ENCODE data around the gene SAMD10. TPM values are rescaled to one million over a fixed set of nuclear protein-coding genes. Genes with fewer than 3 reads are reported as not detected.

SAMD10 gene
- polyA plus RNA-seq, 2 donors, result 9.4 to 13.1 TPM

GRCh38 chr20:63958471-63958870 is 21.0 kb downstream of the SAMD10 start:
- Histone ChIP-seq H3K27me3 (ENCODE audit: control insufficient read depth in 1 of 2, insufficient read depth in 2 of 2, low read length in 2 of 2) (no peaks in the 10 kb centered on the region), H3K4me3 (ENCODE audit: low read depth in 1 of 2, low read length in 2 of 2) (no peak overlapping the region), H3K36me3 (ENCODE audit: control insufficient read depth in 2 of 2, insufficient read depth in 2 of 2, low read length in 1 of 2) (peaks cover 0 to 36% of the 10 kb centered on the region in 2 donors), H3K4me1 (ENCODE audit: control insufficient read depth in 2 of 2, insufficient read depth in 2 of 2, low read length in 1 of 2) (peaks cover 6 to 20% of the 10 kb centered on the region in 2 donors), H3K27ac (ENCODE audit: low read depth in 2 of 2, low read length in 1 of 2) (peak overlapping the region in 1 of 2 donors; percentile 93), H3K9me3 (ENCODE audit: control insufficient read depth in 2 of 2, insufficient read depth in 1 of 2, low read depth in 1 of 2, low read length in 1 of 2) (no peaks in the 10 kb centered on the region)
- WGBS, 2 donors, result 53 to 70% methylated on average over 4 of the region's 4 CpGs

- Histone ChIP-seq H3K27me3 (ENCODE audit: control insufficient read depth in 1 of 2, insufficient read depth in 2 of 2, low read length in 2 of 2) (no peaks in the 10 kb centered on the region), H3K36me3 (ENCODE audit: control insufficient read depth in 2 of 2, insufficient read depth in 2 of 2, low read length in 1 of 2) (peaks cover 0 to 30% of the 10 kb centered on the region in 2 donors), H3K27ac (ENCODE audit: low read depth in 2 of 2, low read length in 1 of 2) (peak overlapping the region; percentile 80 to 93), H3K4me1 (ENCODE audit: control insufficient read depth in 2 of 2, insufficient read depth in 2 of 2, low read length in 1 of 2) (peaks cover 6 to 20% of the 10 kb centered on the region in 2 donors), H3K9me3 (ENCODE audit: control insufficient read depth in 2 of 2, insufficient read depth in 1 of 2, low read depth in 1 of 2, low read length in 1 of 2) (no peaks in the 10 kb centered on the region), H3K4me3 (ENCODE audit: low read depth in 1 of 2, low read length in 2 of 2) (peak overlapping the region; percentile 43 to 48)
- 33 to 34% methylated on average over 13 of the region's 13 CpGs for WGBS, 2 donors
Observed at GRCh38 chr20:63957690-63958441, 21.6 kb downstream of the SAMD10 start.

GRCh38 chr20:63957004-63957689 is 22.3 kb downstream of the SAMD10 start:
- Histone ChIP-seq H3K27ac (ENCODE audit: low read depth in 2 of 2, low read length in 1 of 2) (peak overlapping the region; percentile 80 to 93), H3K9me3 (ENCODE audit: control insufficient read depth in 2 of 2, insufficient read depth in 1 of 2, low read depth in 1 of 2, low read length in 1 of 2) (no peaks in the 10 kb centered on the region), H3K27me3 (ENCODE audit: control insufficient read depth in 1 of 2, insufficient read depth in 2 of 2, low read length in 2 of 2) (no peaks in the 10 kb centered on the region), H3K36me3 (ENCODE audit: control insufficient read depth in 2 of 2, insufficient read depth in 2 of 2, low read length in 1 of 2) (peaks cover 0 to 23% of the 10 kb centered on the region in 2 donors), H3K4me1 (ENCODE audit: control insufficient read depth in 2 of 2, insufficient read depth in 2 of 2, low read length in 1 of 2) (peaks cover 10 to 26% of the 10 kb centered on the region in 2 donors), H3K4me3 (ENCODE audit: low read depth in 1 of 2, low read length in 2 of 2) (peak overlapping the region; percentile 43 to 48)
- 2 to 3% methylated on average over 28 of the region's 28 CpGs for WGBS, 2 donors

GRCh38 chr20:63956664-63957003 is 22.8 kb downstream of the SAMD10 start:
- H3K9me3 ChIP-seq (ENCODE audit: control insufficient read depth in 2 of 2, insufficient read depth in 1 of 2, low read depth in 1 of 2, low read length in 1 of 2), result no peaks in the 10 kb centered on the region
- peaks cover 12 to 32% of the 10 kb centered on the region in 2 donors for H3K4me1 ChIP-seq (ENCODE audit: control insufficient read depth in 2 of 2, insufficient read depth in 2 of 2, low read length in 1 of 2)
- peaks cover 0 to 18% of the 10 kb centered on the region in 2 donors for H3K36me3 ChIP-seq (ENCODE audit: control insufficient read depth in 2 of 2, insufficient read depth in 2 of 2, low read length in 1 of 2)
- H3K27me3 ChIP-seq (ENCODE audit: control insufficient read depth in 1 of 2, insufficient read depth in 2 of 2, low read length in 2 of 2), result no peaks in the 10 kb centered on the region
- H3K27ac ChIP-seq (ENCODE audit: low read depth in 2 of 2, low read length in 1 of 2), result peak overlapping the region; percentile 80 to 93
- H3K4me3 ChIP-seq (ENCODE audit: low read depth in 1 of 2, low read length in 2 of 2), result peak overlapping the region; percentile 43 to 48
- 1% methylated on average over 15 of the region's 15 CpGs for WGBS, 2 donors

- Histone ChIP-seq H3K36me3 (ENCODE audit: control insufficient read depth in 2 of 2, insufficient read depth in 2 of 2, low read length in 1 of 2) (peaks cover 0 to 12% of the 10 kb centered on the region in 2 donors), H3K4me1 (ENCODE audit: control insufficient read depth in 2 of 2, insufficient read depth in 2 of 2, low read length in 1 of 2) (peaks cover 14 to 37% of the 10 kb centered on the region in 2 donors), H3K27me3 (ENCODE audit: control insufficient read depth in 1 of 2, insufficient read depth in 2 of 2, low read length in 2 of 2) (no peaks in the 10 kb centered on the region), H3K27ac (ENCODE audit: low read depth in 2 of 2, low read length in 1 of 2) (peak within 1 kb of the TSS; percentile 91 to 95), H3K9me3 (ENCODE audit: control insufficient read depth in 2 of 2, insufficient read depth in 1 of 2, low read depth in 1 of 2, low read length in 1 of 2) (no peaks in the 10 kb centered on the region), H3K4me3 (ENCODE audit: low read depth in 1 of 2, low read length in 2 of 2) (peak within 1 kb of the TSS; percentile 78 to 92)
- WGBS, 2 donors, result 0% methylated on average over 99 to 105 of the region's 105 CpGs
Observed at GRCh38 chr20:63955827-63956663, 23.4 kb downstream of the SAMD10 start, which contains the start of gene UCKL1. Gene UCKL1 (minus strand): TSS chr20:63956416. CDS start chr20:63956372, 44 bp downstream.

- peaks cover 21 to 44% of the 10 kb centered on the region in 2 donors for H3K4me1 ChIP-seq (ENCODE audit: control insufficient read depth in 2 of 2, insufficient read depth in 2 of 2, low read length in 1 of 2)
- H3K36me3 ChIP-seq (ENCODE audit: control insufficient read depth in 2 of 2, insufficient read depth in 2 of 2, low read length in 1 of 2), result peaks cover 0 to 12% of the 10 kb centered on the region in 2 donors
Observed at GRCh38 chr20:63955281-63955826, 24.1 kb downstream of the SAMD10 start.

GRCh38 chr20:63953764-63954429 is 25.5 kb downstream of the SAMD10 start:
- WGBS, 2 donors, result 58 to 61% methylated on average over 13 of the region's 13 CpGs
- Histone ChIP-seq H3K27ac (ENCODE audit: low read depth in 2 of 2, low read length in 1 of 2) (peak overlapping the region; percentile 91 to 95), H3K9me3 (ENCODE audit: control insufficient read depth in 2 of 2, insufficient read depth in 1 of 2, low read depth in 1 of 2, low read length in 1 of 2) (no peaks in the 10 kb centered on the region), H3K27me3 (ENCODE audit: control insufficient read depth in 1 of 2, insufficient read depth in 2 of 2, low read length in 2 of 2) (no peaks in the 10 kb centered on the region), H3K36me3 (ENCODE audit: control insufficient read depth in 2 of 2, insufficient read depth in 2 of 2, low read length in 1 of 2) (peaks cover 0 to 3% of the 10 kb centered on the region in 2 donors), H3K4me3 (ENCODE audit: low read depth in 1 of 2, low read length in 2 of 2) (peak overlapping the region; percentile 4 to 17), H3K4me1 (ENCODE audit: control insufficient read depth in 2 of 2, insufficient read depth in 2 of 2, low read length in 1 of 2) (peaks cover 24 to 57% of the 10 kb centered on the region in 2 donors)

More at GRCh38 chr20:63955281-63955826, 24.1 kb downstream of the SAMD10 start:
- Histone ChIP-seq H3K9me3 (ENCODE audit: control insufficient read depth in 2 of 2, insufficient read depth in 1 of 2, low read depth in 1 of 2, low read length in 1 of 2) (no peaks in the 10 kb centered on the region), H3K27ac (ENCODE audit: low read depth in 2 of 2, low read length in 1 of 2) (peak overlapping the region; percentile 91 to 95), H3K27me3 (ENCODE audit: control insufficient read depth in 1 of 2, insufficient read depth in 2 of 2, low read length in 2 of 2) (no peaks in the 10 kb centered on the region), H3K4me3 (ENCODE audit: low read depth in 1 of 2, low read length in 2 of 2) (peak overlapping the region; percentile 78 to 92)
- WGBS, 2 donors, result 1% methylated on average over 26 to 31 of the region's 31 CpGs

GRCh38 chr20:63952769-63953168 is 26.7 kb downstream of the SAMD10 start:
- Histone ChIP-seq H3K36me3 (ENCODE audit: control insufficient read depth in 2 of 2, insufficient read depth in 2 of 2, low read length in 1 of 2) (peaks cover 0 to 2% of the 10 kb centered on the region in 2 donors), H3K4me3 (ENCODE audit: low read depth in 1 of 2, low read length in 2 of 2) (no peak overlapping the region), H3K9me3 (ENCODE audit: control insufficient read depth in 2 of 2, insufficient read depth in 1 of 2, low read depth in 1 of 2, low read length in 1 of 2) (no peaks in the 10 kb centered on the region), H3K27ac (ENCODE audit: low read depth in 2 of 2, low read length in 1 of 2) (peak overlapping the region; percentile 96 to 99), H3K4me1 (ENCODE audit: control insufficient read depth in 2 of 2, insufficient read depth in 2 of 2, low read length in 1 of 2) (peaks cover 24 to 64% of the 10 kb centered on the region in 2 donors), H3K27me3 (ENCODE audit: control insufficient read depth in 1 of 2, insufficient read depth in 2 of 2, low read length in 2 of 2) (no peaks in the 10 kb centered on the region)
- 84 to 85% methylated on average over 14 of the region's 14 CpGs for WGBS, 2 donors

Measured in esophagus (tissue), 2 donors.